Gastrocnemius medialis (tissue), 4 donors: ENCODE results near the gene MYH10.

Source experiments
- CTCF ChIP-seq, 5 experiments: fragments of 450-650 bp in 3 of 5; fragments of 200-600 bp in 2 of 5; sonication (generic) in 2 of 5; IDR thresholded peaks in 4 of 5; conservative IDR thresholded peaks in 1 of 5; 1 replicate in 4 of 5; 2 replicates in 1 of 5; pipeline ENCODE4 v1.5.1; 2016 to 2019; ENCODE audit warnings: antibody characterized with exemption in 5 of 5, mild to moderate bottlenecking in 3 of 5, moderate library complexity in 3 of 5
- POLR2A ChIP-seq, 2 donors: fragments of 450-650 bp; IDR thresholded peaks; one replicate each; pipeline ENCODE4 v1.6.1; 2017; ENCODE audit warnings: antibody characterized with exemption in 2 of 2, mild to moderate bottlenecking in 2 of 2, moderate library complexity in 2 of 2

GRCh38 chr17:8477171-8477570 lies 153.4 kb downstream of the MYH10 start:
- TF ChIP-seq CTCF (IDR thresholded peaks at IDR 0.05 in 4 of 5, conservative IDR thresholded peaks at IDR 0.05 in 1 of 5): no peak
- no peak for TF ChIP-seq POLR2A (IDR thresholded peaks at IDR 0.05)
